GM23248 (cell line): ENCODE measurements around the gene FXR2. TPM values are rescaled to one million over a fixed set of nuclear protein-coding genes. Genes with fewer than 3 reads are reported as not detected.
A peak's percentile ranks its signal among the peaks of the same experiment; 100 is the strongest.

Experiments
- DNase-seq: peaks from one replicate; pipeline ENCODE4 v3.0.0-alpha.2; 2015
- H2AFZ ChIP-seq: fragments of 200-600 bp; sonication (generic); 2 replicates; pipeline ENCODE4 v1.6.1; 2016; ENCODE audit warnings: antibody characterized with exemption
- H3F3A ChIP-seq: fragments of 200-600 bp; sonication (generic); 2 replicates; pipeline ENCODE4 v1.6.1; 2016; ENCODE audit warnings: mild to moderate bottlenecking, antibody characterized with exemption, mixed run types; ENCODE audit not compliant: insufficient read depth
- H3K27ac ChIP-seq: fragments of 200-600 bp; sonication (generic); 2 replicates; pipeline ENCODE4 v1.5.1; 2016; ENCODE audit warnings: mild to moderate bottlenecking
- H3K27me3 ChIP-seq: fragments of 200-600 bp; sonication (generic); replicated peaks from 2 replicates; pipeline ENCODE4 v1.6.1; 2016; ENCODE audit warnings: mild to moderate bottlenecking; ENCODE audit not compliant: insufficient read depth
- H3K36me3 ChIP-seq: fragments of 200-600 bp; sonication (generic); 2 replicates; pipeline ENCODE4 v1.6.1; 2016; ENCODE audit warnings: low read depth, mild to moderate bottlenecking
- H3K4me1 ChIP-seq: fragments of 200-600 bp; sonication (generic); 2 replicates; pipeline ENCODE4 v1.6.1; 2016; ENCODE audit warnings: mild to moderate bottlenecking; ENCODE audit not compliant: insufficient read depth
- H3K4me2 ChIP-seq: fragments of 200-600 bp; sonication (generic); one replicate; pipeline ENCODE4 v1.6.1; 2016; ENCODE audit warnings: mild to moderate bottlenecking; ENCODE audit not compliant: unreplicated experiment
- H3K4me3 ChIP-seq: fragments of 200-600 bp; sonication (generic); 2 replicates; pipeline ENCODE4 v1.5.1; 2016; ENCODE audit warnings: mild to moderate bottlenecking
- H3K79me2 ChIP-seq: fragments of 200-600 bp; sonication (generic); 2 replicates; pipeline ENCODE4 v1.6.1; 2016; ENCODE audit warnings: mild to moderate bottlenecking; ENCODE audit not compliant: insufficient read depth
- H3K9ac ChIP-seq: fragments of 200-600 bp; sonication (generic); 2 replicates; pipeline ENCODE4 v1.6.1; 2016; ENCODE audit warnings: mild to moderate bottlenecking
- H3K9me2 ChIP-seq: fragments of 200-600 bp; sonication (generic); 2 replicates; pipeline ENCODE4 v1.6.1; 2016; ENCODE audit warnings: mixed run types, mild to moderate bottlenecking, moderate library complexity; ENCODE audit not compliant: insufficient read depth
- H3K9me3 ChIP-seq: fragments of 200-600 bp; sonication (generic); one replicate; pipeline ENCODE4 v1.6.1; 2017; ENCODE audit warnings: low read depth
- H4K20me1 ChIP-seq: fragments of 200-600 bp; sonication (generic); 2 replicates; pipeline ENCODE4 v1.6.0; 2016; ENCODE audit not compliant: insufficient read depth
- EZH2 ChIP-seq: fragments of 200-600 bp; sonication (generic); IDR thresholded peaks from 2 replicates; pipeline ENCODE4 v1.6.1; 2018; ENCODE audit warnings: antibody characterized with exemption, mild to moderate bottlenecking; ENCODE audit not compliant: insufficient read depth, poor library complexity, severe bottlenecking
- EZH2phosphoT487 ChIP-seq: fragments of 200-600 bp; sonication (generic); IDR thresholded peaks from 2 replicates; pipeline ENCODE4 v1.6.1; 2018; ENCODE audit warnings: antibody characterized with exemption, moderate library complexity, mild to moderate bottlenecking, low read depth; ENCODE audit not compliant: insufficient read depth
- WGBS, 2 experiments: methylation state at CpG; one replicate each; pipeline ENCODE4 v1.1.6; 2015 to 2017; ENCODE audit warnings: low lambda C conversion rate in 2 of 2, low coverage in 1 of 2; ENCODE audit errors: missing lambda C conversion rate in 2 of 2; 5-methylcytosine and 5-hydroxymethylcytosine counted together
- in situ Hi-C: fragments of 300-500 bp; cut with MboI; formaldehyde crosslinking; loops from 2 replicates; pipeline ENCODE4 v1.15.0; 2020
- polyA plus RNA-seq: library from polyadenylated mRNA; unstranded; fragments of >200 nt; fragmentation: Nextera tagmentation; extraction: Ambion mirVana; gene quantifications from 2 replicates; pipeline ENCODE4 v1.2.1, GENCODE V29; 2016
- total RNA-seq: library from RNA; depleted of rRNA; stranded (reverse); fragments of >200 nt; shearing (Covaris generic); gene quantifications from 2 replicates; pipeline ENCODE4 v1.2.3, GENCODE V29; 2014

Gene FXR2
- total and polyA plus RNA-seq, 2 experiments from 2014 or later: 10.9 to 57.1 TPM

- H3K79me2 ChIP-seq: peaks cover 87% of the 10 kb centered on the region
- DNase-seq: no peak
- TF ChIP-seq EZH2: no peak
- no peak for TF ChIP-seq EZH2phosphoT487
- peaks cover 25% of the 10 kb centered on the region for H3F3A ChIP-seq
- H3K4me2 ChIP-seq: no peak overlapping the region
- in situ Hi-C loops: no loop called here
- H3K36me3 ChIP-seq: peaks cover 17% of the 10 kb centered on the region
- no peak overlapping the region for H2AFZ ChIP-seq
- H3K27me3 ChIP-seq: no peaks in the 10 kb centered on the region
- H3K9me3 ChIP-seq: no peaks in the 10 kb centered on the region
- peaks cover 9% of the 10 kb centered on the region for H3K4me1 ChIP-seq
- no peaks in the 10 kb centered on the region for H3K9me2 ChIP-seq
- no peak overlapping the region for H3K9ac ChIP-seq
- WGBS, 2 experiments: 96 to 97% methylated on average over 10 of the region's 10 CpGs
- peaks cover 15% of the 10 kb centered on the region for H4K20me1 ChIP-seq
- H3K4me3 ChIP-seq: no peak overlapping the region
- no peak overlapping the region for H3K27ac ChIP-seq
Observed at GRCh38 chr17:7570351-7570750, 44.3 kb downstream of the FXR2 start.

- Histone ChIP-seq H3F3A (peaks cover 18% of the 10 kb centered on the region; the same call in 1 of the 2 replicates), H3K9ac (no peak overlapping the region), H3K4me1 (peaks cover 1% of the 10 kb centered on the region), H3K36me3 (peaks cover 10% of the 10 kb centered on the region), H3K27me3 (no peaks in the 10 kb centered on the region), H3K27ac (no peak overlapping the region), H3K79me2 (peaks cover 87% of the 10 kb centered on the region), H3K9me3 (no peaks in the 10 kb centered on the region), H3K4me3 (no peak overlapping the region), H3K4me2 (no peak overlapping the region), H3K9me2 (no peaks in the 10 kb centered on the region), H4K20me1 (peaks cover 7% of the 10 kb centered on the region), H2AFZ (no peak overlapping the region)
- WGBS, 2 experiments: 73 to 74% methylated on average over 5 of the region's 5 CpGs
- in situ Hi-C loops: no loop called here
- DNase-seq: no peak
- TF ChIP-seq EZH2phosphoT487: no peak
Observed at GRCh38 chr17:7569571-7569970, 45.1 kb downstream of the FXR2 start.

- Histone ChIP-seq H3K9me3 (no peaks in the 10 kb centered on the region), H3K4me2 (peak overlapping the region; percentile 99), H3K9ac (peak overlapping the region; percentile 86), H3K4me1 (peaks cover 17% of the 10 kb centered on the region), H3K27ac (no peak overlapping the region), H3K4me3 (peak overlapping the region; percentile 94), H3K79me2 (peaks cover 64% of the 10 kb centered on the region), H4K20me1 (no peaks in the 10 kb centered on the region), H2AFZ (no peak overlapping the region), H3K36me3 (peaks cover 4% of the 10 kb centered on the region; the same call in 1 of the 2 replicates), H3F3A (no peaks in the 10 kb centered on the region), H3K9me2 (no peaks in the 10 kb centered on the region), H3K27me3 (no peaks in the 10 kb centered on the region)
- in situ Hi-C loops: no loop called here
- whole genome bisulfite sequencing, 2 experiments: 86 to 91% methylated on average over 26 to 30 of the region's 30 CpGs
- DNase-seq: no peak
- no peak for TF ChIP-seq EZH2
- TF ChIP-seq EZH2phosphoT487: no peak
Observed at GRCh38 chr17:7563115-7563869, 51.4 kb downstream of the FXR2 start.

DNA sequence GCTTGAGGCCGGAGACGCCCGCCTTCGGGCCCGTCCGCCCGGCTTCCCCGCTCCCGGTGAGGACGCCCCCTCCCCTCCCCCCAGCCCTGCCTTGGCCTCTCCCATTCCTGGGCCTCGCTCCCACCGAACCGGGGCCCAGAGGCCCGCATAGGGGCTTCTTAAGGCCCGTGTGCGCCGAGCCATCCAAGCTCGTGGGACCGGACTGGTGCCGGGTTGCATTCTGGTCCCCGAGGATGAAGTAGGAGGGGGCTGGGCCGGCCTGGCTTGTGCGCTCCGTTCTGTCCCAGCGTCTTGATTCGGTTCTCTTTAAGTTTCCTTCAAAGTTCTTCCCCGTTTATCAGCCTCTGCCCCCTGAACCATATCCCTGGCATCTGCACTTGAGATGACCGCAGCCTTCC lies 52.5 kb downstream of the FXR2 start:
- Histone ChIP-seq H3K9me3 (no peaks in the 10 kb centered on the region), H3K79me2 (peaks cover 58% of the 10 kb centered on the region), H3K4me1 (peaks cover 22% of the 10 kb centered on the region), H3K4me2 (peak overlapping the region; percentile 99), H3K4me3 (peak overlapping the region; percentile 94), H3K36me3 (peaks cover 4% of the 10 kb centered on the region; the same call in 1 of the 2 replicates), H3K9me2 (no peaks in the 10 kb centered on the region), H4K20me1 (no peaks in the 10 kb centered on the region), H3F3A (no peaks in the 10 kb centered on the region), H2AFZ (peak overlapping the region; percentile 53), H3K27me3 (no peaks in the 10 kb centered on the region), H3K27ac (peak overlapping the region; percentile 79), H3K9ac (peak overlapping the region; percentile 86)
- TF ChIP-seq EZH2phosphoT487 (no peak), EZH2 (no peak)
- peak; percentile 56 for DNase-seq
- 1% methylated on average over 18 of the region's 28 CpGs for WGBS, 2 experiments
- in situ Hi-C loops: no loop called here
